Activated T-cell treated with anti-CD3 and anti-CD28 coated beads for 24 hours (primary cell): ENCODE measurements around the gene DSTN.
A peak's percentile ranks its signal among the peaks of the same experiment; 100 is the strongest.

Experiments used
- DNase-seq: peaks from one replicate; pipeline ENCODE4 v3.0.0-alpha.2; 2020; ENCODE audit warnings: low read depth

Gene DSTN

GRCh38 chr20:17612287-17612991, 42.6 kb downstream of the DSTN start:
- DNase-seq: peak; percentile 19

GRCh38 chr20:17612992-17613327, 43.1 kb downstream of the DSTN start:
- DNase-seq: no peak

GRCh38 chr20:17613328-17614175, 43.7 kb downstream of the DSTN start:
- no peak for DNase-seq

- no peak for DNase-seq
Observed at GRCh38 chr20:17614176-17614811, 44.4 kb downstream of the DSTN start.

- DNase-seq: no peak
Observed at GRCh38 chr20:17614812-17615644, 45.2 kb downstream of the DSTN start.

GRCh38 chr20:17615645-17616479, 46.0 kb downstream of the DSTN start:
- no peak for DNase-seq

- DNase-seq: no peak
Observed at GRCh38 chr20:17616480-17617211, 46.8 kb downstream of the DSTN start.

GRCh38 chr20:17617212-17617867, 47.5 kb downstream of the DSTN start:
- peak; percentile 38 for DNase-seq

GRCh38 chr20:17617868-17618672, 48.2 kb downstream of the DSTN start:
- no peak for DNase-seq

- no peak for DNase-seq
Observed at GRCh38 chr20:17618673-17619013, 48.8 kb downstream of the DSTN start.

GRCh38 chr20:17619351-17620093, 49.6 kb downstream of the DSTN start:
- DNase-seq: no peak

- DNase-seq: no peak
Observed at GRCh38 chr20:17620371-17621228, 50.7 kb downstream of the DSTN start.

GRCh38 chr20:17621229-17621968, 51.5 kb downstream of the DSTN start:
- no peak for DNase-seq

- DNase-seq: no peak
Observed at GRCh38 chr20:17622086-17622850, 52.4 kb downstream of the DSTN start.

GRCh38 chr20:17622851-17623508, 53.1 kb downstream of the DSTN start:
- DNase-seq: no peak
